H1 (cell line): Measurements from ENCODE around the gene COL26A1. TPM values are rescaled to one million over a fixed set of nuclear protein-coding genes. Genes with fewer than 3 reads are reported as not detected.

Experiments
- CTCF ChIA-PET: fragments of 300-600 bp; sonication (Branson Sonifier 250); formaldehyde crosslinking; loops from one replicate; lab custom pipeline; 2021; ENCODE audit not compliant: partially characterized antibody; lab: Charles Lee
- POLR2A ChIA-PET: fragments of 300-600 bp; sonication (Branson Sonifier 250); formaldehyde crosslinking; loops from one replicate; lab custom pipeline; 2021; ENCODE audit warnings: inconsistent platforms; ENCODE audit not compliant: partially characterized antibody; lab: Charles Lee
- DNase-seq, 2 experiments: peaks; one replicate each; pipeline versions ENCODE4 v3.0.0 to v3.0.0-alpha.2; 2010 to 2022; ENCODE audit warnings: low spot score in 2 of 2, low read depth in 1 of 2, mixed read lengths in 1 of 2
- FAIRE-seq: peaks from 2 replicates; lab custom pipeline; 2011; peaks lifted over from hg19 to GRCh38; lab: Jason Lieb, UNC
- H2AFZ ChIP-seq: 2 replicates; pipeline ENCODE4 v1.8.1; 2012; ENCODE audit warnings: low read length, inconsistent platforms
- H2AK5ac ChIP-seq: 2 replicates; pipeline ENCODE4 v1.6.1; 2013; ENCODE audit warnings: low read depth, low read length
- H2BK120ac ChIP-seq: replicated peaks from 2 replicates; pipeline ENCODE3; 2013; ENCODE audit warnings: low read depth, low read length, inconsistent platforms
- H2BK12ac ChIP-seq: 2 replicates; pipeline ENCODE4 v1.6.1; 2013; ENCODE audit warnings: low read depth, low read length
- H2BK15ac ChIP-seq: 2 replicates; pipeline ENCODE4 v1.6.1; 2013; ENCODE audit warnings: low read length
- H2BK20ac ChIP-seq: 2 replicates; pipeline ENCODE4 v1.6.1; 2013; ENCODE audit warnings: low read length
- H2BK5ac ChIP-seq: 2 replicates; pipeline ENCODE4 v1.6.1; 2013; ENCODE audit warnings: low read depth, low read length
- H3K14ac ChIP-seq: 2 replicates; pipeline ENCODE4 v1.6.1; 2013; ENCODE audit warnings: inconsistent platforms; ENCODE audit not compliant: insufficient read length
- H3K18ac ChIP-seq: 2 replicates; pipeline ENCODE4 v1.6.1; 2013; ENCODE audit warnings: low read length; ENCODE audit errors: extremely low read depth
- H3K23ac ChIP-seq: 2 replicates; pipeline ENCODE4 v1.6.1; 2013; ENCODE audit warnings: inconsistent platforms; ENCODE audit not compliant: insufficient read length
- H3K23me2 ChIP-seq: 2 replicates; pipeline ENCODE4 v1.6.1; 2013; ENCODE audit warnings: low read depth, low read length
- H3K27ac ChIP-seq: 2 replicates; pipeline ENCODE4 v1.6.1; 2011; ENCODE audit warnings: low read depth, low read length, inconsistent platforms
- H3K27me3 ChIP-seq, 4 experiments: replicated peaks in 1 of 4; 1 replicate in 1 of 4; 2 replicates in 3 of 4; pipeline versions ENCODE4 v1.6.1 to v1.8.1; 2011 to 2013; ENCODE audit warnings: low read length in 3 of 4, mild to moderate bottlenecking in 3 of 4, inconsistent platforms in 2 of 4, mixed read lengths in 2 of 4, moderate library complexity in 1 of 4; ENCODE audit not compliant: control insufficient read depth in 3 of 4, insufficient read depth in 3 of 4; ENCODE audit errors: extremely low read depth in 1 of 4
- H3K36me3 ChIP-seq, 4 experiments: 2 replicates each; pipeline versions ENCODE4 v1.6.1 to v1.8.1; 2011 to 2013; ENCODE audit warnings: mild to moderate bottlenecking in 4 of 4, low read length in 3 of 4, moderate library complexity in 2 of 4, control low read depth in 1 of 4, inconsistent platforms in 1 of 4; ENCODE audit not compliant: insufficient read depth in 4 of 4, control insufficient read depth in 2 of 4
- H3K4ac ChIP-seq: replicated peaks from 2 replicates; pipeline ENCODE3; 2013; ENCODE audit warnings: low read length, low read depth, mixed read lengths, inconsistent platforms; ENCODE audit not compliant: insufficient read length
- H3K4me1 ChIP-seq, 4 experiments: replicated peaks in 1 of 4; 1 replicate in 1 of 4; 2 replicates in 3 of 4; pipeline versions ENCODE4 v1.6.1 to v1.8.1; 2011 to 2013; ENCODE audit warnings: low read length in 3 of 4, inconsistent platforms in 2 of 4, mixed read lengths in 1 of 4; ENCODE audit not compliant: insufficient read depth in 4 of 4, control insufficient read depth in 3 of 4
- H3K4me2 ChIP-seq, 2 experiments: 2 replicates each; pipeline versions ENCODE4 v1.6.1 to v1.8.1; 2011 to 2013; ENCODE audit warnings: low read depth in 2 of 2, low read length in 2 of 2, control low read depth in 1 of 2, inconsistent platforms in 1 of 2, mild to moderate bottlenecking in 1 of 2; ENCODE audit not compliant: insufficient read depth in 1 of 2
- H3K4me3 ChIP-seq, 4 experiments: fragments of 200-600, 300-600 bp in 1 of 4; sonication (generic), shearing (Covaris generic), sonication (Bioruptor Twin) in 1 of 4; 2 replicates each; pipeline versions ENCODE4 v1.5.1 to v1.8.1; 2011 to 2016; ENCODE audit warnings: low read length in 4 of 4, low read depth in 3 of 4, control low read depth in 2 of 4, inconsistent platforms in 2 of 4, mild to moderate bottlenecking in 2 of 4, mixed read lengths in 1 of 4, moderate library complexity in 1 of 4; ENCODE audit not compliant: insufficient read depth in 2 of 4; ENCODE audit errors: extremely low read depth in 1 of 4
- H3K56ac ChIP-seq: replicated peaks from 2 replicates; pipeline ENCODE3; 2013; ENCODE audit warnings: low read depth, mild to moderate bottlenecking, mixed read lengths, low read length, inconsistent platforms; ENCODE audit not compliant: insufficient read length
- H3K79me1 ChIP-seq: 2 replicates; pipeline ENCODE4 v1.6.1; 2013; ENCODE audit warnings: low read depth, low read length, control low read depth
- H3K79me2 ChIP-seq, 2 experiments: 2 replicates each; pipeline versions ENCODE4 v1.6.1 to v1.8.1; 2012 to 2013; ENCODE audit warnings: low read length in 2 of 2, mild to moderate bottlenecking in 2 of 2, inconsistent platforms in 1 of 2; ENCODE audit not compliant: insufficient read depth in 2 of 2, control insufficient read depth in 1 of 2
- H3K9ac ChIP-seq, 4 experiments: replicated peaks in 1 of 4; 1 replicate in 1 of 4; 2 replicates in 3 of 4; pipeline versions ENCODE4 v1.6.1 to v1.8.1; 2011 to 2013; ENCODE audit warnings: low read depth in 3 of 4, low read length in 3 of 4, control low read depth in 2 of 4, mild to moderate bottlenecking in 2 of 4, moderate library complexity in 2 of 4, inconsistent platforms in 1 of 4; ENCODE audit errors: extremely low read depth in 1 of 4
- H3K9me3 ChIP-seq, 2 experiments: 2 replicates each; pipeline versions ENCODE4 v1.6.1 to v1.8.1; 2012 to 2013; ENCODE audit warnings: mild to moderate bottlenecking in 2 of 2, moderate library complexity in 2 of 2, control low read depth in 1 of 2, inconsistent platforms in 1 of 2, low read depth in 1 of 2, low read length in 1 of 2, mixed read lengths in 1 of 2; ENCODE audit not compliant: insufficient read depth in 2 of 2
- H4K20me1 ChIP-seq, 2 experiments: replicated peaks in 1 of 2; 2 replicates each; pipeline versions ENCODE3 to v1.8.1; 2011 to 2013; ENCODE audit warnings: inconsistent platforms in 2 of 2, low read length in 2 of 2, mild to moderate bottlenecking in 1 of 2; ENCODE audit not compliant: insufficient read depth in 2 of 2, control insufficient read depth in 1 of 2
- H4K5ac ChIP-seq: 2 replicates; pipeline ENCODE4 v1.6.1; 2013; ENCODE audit warnings: low read length, low read depth, mixed read lengths, inconsistent platforms; ENCODE audit not compliant: insufficient read length
- H4K8ac ChIP-seq: 2 replicates; pipeline ENCODE4 v1.8.0; 2013; ENCODE audit warnings: mild to moderate bottlenecking, moderate library complexity, low read length, inconsistent platforms; ENCODE audit not compliant: insufficient read depth; ENCODE audit errors: extremely low read depth
- H4K91ac ChIP-seq: replicated peaks from 2 replicates; pipeline ENCODE3; 2013; ENCODE audit warnings: low read length, mixed read lengths, inconsistent platforms; ENCODE audit not compliant: insufficient read length
- RNF2 ChIP-seq: fragments of 200-900, 300-1000 bp; sonication (generic); IDR thresholded peaks from 2 replicates; pipeline ENCODE4 v1.7.1; 2016; ENCODE audit warnings: borderline replicate concordance, low read depth, mild to moderate bottlenecking, antibody characterized with exemption, low read length; ENCODE audit not compliant: poor library complexity, severe bottlenecking; ENCODE audit errors: missing control alignments
- WGBS, 2 experiments: shearing (Covaris generic) in 1 of 2; methylation state at CpG; one replicate each; pipeline versions ENCODE4 v1.1.6 to v1.1.7; 2013 to 2015; ENCODE audit warnings: low lambda C conversion rate in 2 of 2, mixed read lengths in 2 of 2, inconsistent platforms in 1 of 2, low coverage in 1 of 2, missing lambda C conversion rate in 1 of 2; ENCODE audit not compliant: insufficient replicate concordance in 2 of 2, insufficient coverage in 1 of 2, insufficient read length in 1 of 2; ENCODE audit errors: extremely low coverage in 1 of 2, missing lambda C conversion rate in 1 of 2; 5-methylcytosine and 5-hydroxymethylcytosine counted together
- polyA plus RNA-seq, 7 experiments: library from polyadenylated mRNA; depleted of rRNA in 3 of 7; stranded (reverse) in 5 of 7; unstranded in 2 of 7; fragments of >200 nt in 5 of 7; fragments of 200-250 nt in 2 of 7; gene quantifications; 1 replicate in 5 of 7; 2 replicates in 1 of 7; 4 replicates in 1 of 7; pipeline versions ENCODE4 v1.2.1 to v1.2.3, GENCODE V29; 2011 to 2013; ENCODE audit warnings: missing spikeins in 2 of 7, mixed read lengths in 2 of 7
- total RNA-seq: library from RNA; stranded (reverse); fragmentation: NEBNext Ultra II Directional; extraction: Animal tissue kit (Norgen Biotek cat#: 25700); gene quantifications from 2 replicates; pipeline ENCODE4 v1.2.1, GENCODE V29; 2021
- TF ChIP-seq, protein P1 (sequence below): IDR thresholded peaks from 2 replicates; pipeline ENCODE4 v1.6.1; 2012; ENCODE audit warnings: low read length, inconsistent platforms

Gene COL26A1
- total and polyA plus RNA-seq, 2 of the 8 experiments (the other 6 are each of a cell fraction or from before 2014, with no cell fraction given): 51.1 to 68.8 TPM

DNA sequence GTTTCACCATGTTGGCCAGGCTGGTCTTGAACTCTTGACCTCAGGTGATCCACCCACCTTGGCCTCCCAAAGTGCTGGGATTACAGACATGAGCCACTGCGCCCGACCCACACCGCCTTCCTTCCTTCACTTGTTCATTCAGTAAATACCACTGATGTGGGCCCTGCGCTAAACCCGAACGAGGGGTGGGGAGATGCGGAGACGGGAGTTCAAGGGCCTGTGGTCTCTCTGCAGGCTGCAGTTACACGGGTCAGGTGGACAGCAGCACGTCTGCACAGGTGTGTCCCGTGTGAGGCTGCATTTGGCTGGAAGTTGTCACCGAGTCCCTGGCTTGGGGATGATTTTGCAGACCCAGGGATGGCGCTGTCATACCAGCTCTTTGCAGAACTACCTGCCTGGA lies 38.1 kb downstream of the COL26A1 start:
- Histone ChIP-seq H2AFZ (no peak overlapping the region), H2BK15ac (peak overlapping the region; percentile 94; the same call in 1 of the 2 replicates), H3K18ac (peak overlapping the region; percentile 4; the same call in 1 of the 2 replicates), H2BK20ac (peak overlapping the region; percentile 11; the same call in 1 of the 2 replicates), H4K8ac (no peak overlapping the region; the same call in 1 of the 2 replicates), H3K79me1 (peaks cover 4% of the 10 kb centered on the region), H3K4ac (peak overlapping the region; percentile 94), H3K27ac (no peak overlapping the region), H2BK120ac (peak overlapping the region; percentile 30), H3K4me1 (peaks cover 12 to 25% (median 15%) of the 10 kb centered on the region in 4 experiments), H3K9me3 (no peaks in the 10 kb centered on the region), H3K79me2 (peaks cover 0 to 22% of the 10 kb centered on the region in 2 experiments; a peak in 2 of 4 replicates), H3K36me3 (no peaks in the 10 kb centered on the region), H3K14ac (no peak overlapping the region), H3K4me3 (no peak overlapping the region), H2BK12ac (peak overlapping the region; percentile 63), H3K23me2 (no peaks in the 10 kb centered on the region), H3K9ac (no peak overlapping the region; a peak in 1 of 7 replicates), H4K5ac (no peak overlapping the region), H2AK5ac (peak overlapping the region; percentile 98), H4K20me1 (no peaks in the 10 kb centered on the region), H3K4me2 (no peak overlapping the region; a peak in 1 of 4 replicates), H3K56ac (no peak overlapping the region), H2BK5ac (peak overlapping the region; percentile 96), H3K27me3 (no peaks in the 10 kb centered on the region), H3K23ac (no peak overlapping the region), H4K91ac (peak overlapping the region; percentile 92)
- TF ChIP-seq, protein P1, sequence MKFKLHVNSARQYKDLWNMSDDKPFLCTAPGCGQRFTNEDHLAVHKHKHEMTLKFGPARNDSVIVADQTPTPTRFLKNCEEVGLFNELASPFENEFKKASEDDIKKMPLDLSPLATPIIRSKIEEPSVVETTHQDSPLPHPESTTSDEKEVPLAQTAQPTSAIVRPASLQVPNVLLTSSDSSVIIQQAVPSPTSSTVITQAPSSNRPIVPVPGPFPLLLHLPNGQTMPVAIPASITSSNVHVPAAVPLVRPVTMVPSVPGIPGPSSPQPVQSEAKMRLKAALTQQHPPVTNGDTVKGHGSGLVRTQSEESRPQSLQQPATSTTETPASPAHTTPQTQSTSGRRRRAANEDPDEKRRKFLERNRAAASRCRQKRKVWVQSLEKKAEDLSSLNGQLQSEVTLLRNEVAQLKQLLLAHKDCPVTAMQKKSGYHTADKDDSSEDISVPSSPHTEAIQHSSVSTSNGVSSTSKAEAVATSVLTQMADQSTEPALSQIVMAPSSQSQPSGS: no peak
- no peak for TF ChIP-seq RNF2
- WGBS, 2 experiments: 88% methylated on average over 13 of the region's 13 CpGs; no CpG with 5 or more reads in 1 of the 2 experiments
- FAIRE-seq (no peak), DNase-seq (no peak)
- ChIA-PET POLR2A (interaction anchor here (0.6 to 3.6 kb wide), 8 partner anchors 10 to 79 kb away, joined by 3 to 18 read pairs (median 4); partner anchors contain the start of gene IFT22), CTCF (interaction anchor here (0.6 to 32.6 kb wide), 8 partner anchors 10 to 83 kb away, joined by 3 to 728 read pairs (median 4); partner anchors contain the start of gene COL26A1)
